OCI-LY3 (cell line): Measurements from ENCODE around the gene GID8.

ENCODE experiments used
- H2AFZ ChIP-seq: fragments of 200-600, 300-600 bp; shearing (Covaris generic); 2 replicates; pipeline ENCODE4 v1.6.0; 2014; ENCODE audit warnings: antibody characterized with exemption, low read depth, low read length
- H3K27ac ChIP-seq: fragments of 200-600, 300-600 bp; sonication (generic); 2 replicates; pipeline ENCODE4 v1.5.1; 2014; ENCODE audit warnings: mild to moderate bottlenecking, low read length, moderate library complexity, mixed read lengths
- H3K27me3 ChIP-seq: fragments of 200-600, 300-600 bp; sonication (generic); 2 replicates; pipeline ENCODE4 v1.6.1; 2014; ENCODE audit warnings: low read depth, low read length, mixed read lengths
- H3K36me3 ChIP-seq: fragments of 200-600, 300-600 bp; sonication (generic); replicated peaks from 2 replicates; pipeline ENCODE3; 2014; ENCODE audit warnings: low read depth, low read length, mixed read lengths
- H3K4me1 ChIP-seq: fragments of 300-600, 200-600 bp; sonication (generic); 2 replicates; pipeline ENCODE4 v1.6.1; 2014; ENCODE audit warnings: low read length, mixed read lengths
- H3K4me2 ChIP-seq: fragments of 200-600, 300-600 bp; sonication (generic); 2 replicates; pipeline ENCODE4 v1.6.1; 2014; ENCODE audit warnings: low read length, mixed read lengths
- H3K4me3 ChIP-seq: fragments of 300-600, 200-600 bp; sonication (generic); 2 replicates; pipeline ENCODE4 v1.5.1; 2014; ENCODE audit warnings: antibody characterized with exemption, mild to moderate bottlenecking, low read length, moderate library complexity
- H3K79me2 ChIP-seq: fragments of 300-600, 200-600 bp; shearing (Covaris generic); 2 replicates; pipeline ENCODE4 v1.6.1; 2014; ENCODE audit warnings: mild to moderate bottlenecking, low read length, mixed read lengths
- H3K9ac ChIP-seq: fragments of 300-600, 200-600 bp; shearing (Covaris generic); 2 replicates; pipeline ENCODE4 v1.6.0; 2014; ENCODE audit warnings: mild to moderate bottlenecking, low read length, moderate library complexity
- H3K9me3 ChIP-seq: fragments of 200-600, 300-600 bp; shearing (Covaris generic); 2 replicates; pipeline ENCODE4 v1.6.1; 2014; ENCODE audit warnings: low read length, mixed read lengths; ENCODE audit not compliant: insufficient read depth
- H4K20me1 ChIP-seq: fragments of 200-600, 300-600 bp; sonication (generic); 2 replicates; pipeline ENCODE4 v1.6.1; 2016; ENCODE audit warnings: low read length, mixed read lengths; ENCODE audit not compliant: insufficient read depth
- CTCF ChIP-seq: fragments of 200-600, 300-600 bp; sonication (generic); IDR thresholded peaks from 2 replicates; pipeline ENCODE4 v1.5.1; 2014; ENCODE audit warnings: antibody characterized with exemption, low read length, low read depth
- EZH2phosphoT487 ChIP-seq: fragments of 200-600 bp; shearing (Covaris generic); IDR thresholded peaks from 2 replicates; pipeline ENCODE4 v1.6.1; 2018; ENCODE audit warnings: antibody characterized with exemption, mixed run types, low read depth

GID8 gene

GRCh38 chr20:62942456-62942855, 4.5 kb downstream of the GID8 start:
- H3K9me3 ChIP-seq = no peaks in the 10 kb centered on the region
- H3K79me2 ChIP-seq = peaks cover 67% of the 10 kb centered on the region
- peaks cover 8% of the 10 kb centered on the region for H4K20me1 ChIP-seq
- no peak overlapping the region for H3K9ac ChIP-seq
- no peak overlapping the region for H3K4me3 ChIP-seq
- H2AFZ ChIP-seq = no peak overlapping the region
- H3K4me2 ChIP-seq = no peak overlapping the region
- H3K27me3 ChIP-seq = no peaks in the 10 kb centered on the region
- peaks cover 10% of the 10 kb centered on the region for H3K4me1 ChIP-seq
- peaks cover 54% of the 10 kb centered on the region for H3K36me3 ChIP-seq
- H3K27ac ChIP-seq = no peak overlapping the region
- TF ChIP-seq CTCF (no peak), EZH2phosphoT487 (no peak)

- Histone ChIP-seq H3K4me3 (no peak overlapping the region), H3K79me2 (peaks cover 65% of the 10 kb centered on the region), H3K4me1 (peaks cover 10% of the 10 kb centered on the region), H3K27me3 (no peaks in the 10 kb centered on the region), H3K9me3 (no peaks in the 10 kb centered on the region), H4K20me1 (peaks cover 8% of the 10 kb centered on the region), H3K9ac (no peak overlapping the region), H3K27ac (no peak overlapping the region), H2AFZ (no peak overlapping the region), H3K36me3 (peaks cover 63% of the 10 kb centered on the region), H3K4me2 (no peak overlapping the region)
- no peak for TF ChIP-seq CTCF
- no peak for TF ChIP-seq EZH2phosphoT487
Observed at GRCh38 chr20:62943396-62943795, 5.4 kb downstream of the GID8 start.

GRCh38 chr20:62944184-62944583, 6.2 kb downstream of the GID8 start:
- Histone ChIP-seq H3K79me2 (peaks cover 57% of the 10 kb centered on the region), H3K4me3 (no peak overlapping the region), H3K27me3 (no peaks in the 10 kb centered on the region), H3K27ac (no peak overlapping the region), H3K9me3 (no peaks in the 10 kb centered on the region), H3K4me2 (no peak overlapping the region), H3K9ac (no peak overlapping the region), H3K4me1 (peaks cover 7% of the 10 kb centered on the region), H2AFZ (no peak overlapping the region), H3K36me3 (peaks cover 71% of the 10 kb centered on the region), H4K20me1 (peaks cover 4% of the 10 kb centered on the region)
- no peak for TF ChIP-seq EZH2phosphoT487

- TF ChIP-seq EZH2phosphoT487 (no peak), CTCF (no peak)
- H3K4me2 ChIP-seq = no peak overlapping the region
- H3K27ac ChIP-seq = no peak overlapping the region
- no peak overlapping the region for H3K4me3 ChIP-seq
- H3K9me3 ChIP-seq = no peaks in the 10 kb centered on the region
- H3K79me2 ChIP-seq = peaks cover 52% of the 10 kb centered on the region
- no peak overlapping the region for H3K9ac ChIP-seq
- no peak overlapping the region for H2AFZ ChIP-seq
- no peaks in the 10 kb centered on the region for H4K20me1 ChIP-seq
- peaks cover 77% of the 10 kb centered on the region for H3K36me3 ChIP-seq
- H3K27me3 ChIP-seq = no peaks in the 10 kb centered on the region
- H3K4me1 ChIP-seq = peaks cover under 1% of the 10 kb centered on the region; the same call in 1 of the 2 replicates
Observed at GRCh38 chr20:62944746-62945145, 6.8 kb downstream of the GID8 start.
